Femur (tissue), 1 donor: Measurements from ENCODE around the gene CADM2.
"Not testable (repeated sequence)": the region's sequence is repeated elsewhere in the genome, so short reads cannot be mapped to it uniquely, and the experiment has no call there.

Experiments used
- DNase-seq: peaks from one replicate; pipeline ENCODE4 v3.0.0-alpha.2; 2017

CADM2 gene

DNA sequence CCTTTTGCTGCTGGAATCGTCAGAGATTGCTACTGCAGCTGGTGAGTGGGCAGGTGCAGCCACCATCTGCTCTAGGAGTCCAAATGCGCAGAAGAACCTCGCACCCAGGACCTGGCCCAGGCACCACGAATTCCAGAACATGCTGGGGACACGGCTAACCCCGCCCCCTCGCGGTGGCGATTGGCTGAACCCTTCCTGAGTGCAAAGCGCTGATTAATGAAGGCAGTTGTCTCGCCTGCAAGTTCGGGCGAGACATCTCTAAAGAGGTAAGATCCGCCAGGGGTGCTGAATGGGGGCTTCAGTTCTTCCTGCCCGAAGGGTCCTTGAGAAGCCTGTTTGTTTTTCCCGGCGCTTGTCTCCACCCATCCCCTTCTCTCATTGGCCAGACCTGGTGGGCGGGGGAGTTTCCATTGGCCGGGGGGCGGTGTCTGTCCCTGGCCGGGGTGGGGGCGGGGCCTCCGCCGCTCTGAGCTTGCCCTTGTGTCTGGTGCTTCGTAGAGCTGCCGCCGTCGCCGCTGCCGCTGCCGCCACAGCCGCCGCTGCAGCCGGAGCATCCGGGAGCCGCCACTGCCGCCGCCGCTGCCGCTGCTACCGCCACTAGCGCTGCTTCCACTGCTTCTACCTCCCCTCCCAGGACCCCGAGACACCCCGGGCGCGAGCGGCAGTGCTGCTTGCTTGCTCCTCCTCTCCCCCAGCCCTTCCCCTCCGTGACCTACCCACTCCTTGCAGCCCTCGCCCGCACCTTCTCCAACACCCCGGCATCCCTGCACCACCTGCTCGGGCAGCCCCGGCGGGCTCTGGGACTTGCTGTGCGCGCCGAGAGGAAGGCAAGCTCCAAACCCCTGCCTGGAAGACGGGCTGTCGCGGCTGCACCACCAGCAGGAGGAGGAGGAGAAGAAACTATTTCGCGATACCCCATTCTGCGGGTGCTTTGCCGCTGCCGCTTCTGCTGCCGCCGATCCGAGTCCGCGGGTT is at the start of gene CADM2:
TSS of gene CADM2 (plus strand) at position 495 of the 975 bp plus-strand sequence.
- peak; percentile 96 for DNase-seq

DNA sequence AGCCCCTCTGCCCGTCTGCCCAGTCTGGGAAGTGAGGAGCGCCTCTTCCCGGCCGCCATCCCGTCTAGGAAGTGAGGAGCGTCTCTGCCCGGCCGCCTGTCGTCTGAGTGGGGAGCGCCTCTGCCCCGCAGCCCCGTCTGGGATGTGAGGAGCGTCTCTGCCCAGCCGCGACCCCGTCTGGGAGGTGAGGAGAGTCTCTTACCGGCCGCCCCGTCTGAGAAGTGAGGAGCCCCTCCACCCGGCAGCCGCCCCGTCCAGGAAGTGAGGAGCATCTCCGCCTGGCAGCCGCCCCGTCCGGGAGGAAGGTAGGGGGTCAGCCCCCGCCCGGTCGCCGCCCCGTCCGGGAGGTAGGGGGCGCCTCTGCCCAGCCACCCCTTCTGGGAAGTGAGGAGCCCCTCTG is 40.2 kb upstream of the CADM2 start:
- not testable (repeated sequence) for DNase-seq

DNA sequence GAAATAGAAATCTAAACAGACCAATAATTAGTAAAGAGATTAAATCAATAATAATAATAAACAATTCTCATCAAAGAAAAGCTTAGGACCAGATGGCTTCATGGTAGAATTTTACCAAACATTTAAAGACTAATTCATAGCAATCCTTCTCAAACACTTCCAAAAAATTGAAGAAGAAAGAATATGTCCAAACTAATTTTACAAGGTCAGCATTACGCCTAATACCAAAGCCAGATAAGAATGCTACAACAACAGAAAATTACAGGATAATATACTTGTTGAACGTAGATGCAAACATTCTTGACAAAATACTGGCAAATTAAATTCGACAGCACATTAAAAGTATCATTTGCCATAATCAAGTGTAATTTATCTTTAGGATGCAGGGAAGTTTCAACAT is 36.1 kb upstream of the CADM2 start:
- DNase-seq = no peak

DNA sequence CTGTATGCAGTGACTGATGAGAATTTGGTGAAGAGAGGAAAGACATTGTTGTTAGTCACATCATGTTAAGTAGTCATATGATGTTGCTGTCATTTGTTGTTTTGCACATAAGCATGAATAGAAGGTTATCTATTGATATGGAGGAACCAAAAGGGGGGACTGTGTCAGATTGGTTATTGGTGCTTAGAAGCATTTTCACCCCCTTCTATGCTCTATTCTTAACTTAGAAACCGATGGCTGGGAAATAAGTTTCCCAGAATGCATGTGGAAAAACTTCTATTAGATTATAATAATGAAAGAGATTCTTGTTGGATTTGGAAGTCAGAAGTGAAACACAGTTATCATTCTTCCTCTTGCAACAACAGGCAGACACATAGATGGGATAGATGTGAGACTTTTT is 33.2 kb upstream of the CADM2 start:
- no peak for DNase-seq

DNA sequence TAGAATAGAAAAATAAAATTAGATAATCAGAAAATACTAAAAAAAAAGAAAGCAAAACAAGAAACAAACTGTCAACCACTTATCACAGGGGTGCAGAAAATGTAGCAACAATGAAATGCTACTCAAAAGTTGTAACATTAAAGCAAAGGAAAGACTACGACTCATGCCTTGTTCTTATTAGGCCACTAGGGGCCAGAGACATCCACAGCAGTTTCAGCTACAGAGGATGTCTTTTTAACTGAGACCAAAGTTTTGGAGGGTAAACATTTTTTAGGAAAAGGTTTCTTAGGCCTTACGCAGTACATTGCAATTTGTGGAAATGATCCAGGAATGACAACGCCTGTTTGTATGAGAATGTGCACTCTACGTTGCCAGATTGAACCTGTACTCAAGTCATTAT is 15.4 kb upstream of the CADM2 start:
- no peak for DNase-seq

DNA sequence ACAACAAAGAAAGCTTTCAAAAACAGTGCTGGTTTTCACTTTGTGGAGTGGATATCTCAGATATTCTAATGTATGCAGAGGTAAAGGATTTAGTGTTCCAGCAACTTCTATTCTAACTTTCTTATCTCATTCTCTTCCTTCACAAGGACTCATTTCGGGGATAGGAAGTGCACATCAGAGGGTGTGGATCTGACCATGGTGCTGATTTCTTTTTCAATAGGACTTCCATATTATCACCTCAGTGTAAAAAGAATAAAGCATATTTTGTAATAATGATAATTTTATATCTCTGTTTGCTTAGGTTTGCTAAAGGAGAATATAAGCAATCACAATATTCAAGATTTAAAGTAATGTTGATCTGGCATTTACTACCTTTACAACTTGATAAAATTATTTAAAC is 12.5 kb upstream of the CADM2 start:
- DNase-seq = no peak

DNA sequence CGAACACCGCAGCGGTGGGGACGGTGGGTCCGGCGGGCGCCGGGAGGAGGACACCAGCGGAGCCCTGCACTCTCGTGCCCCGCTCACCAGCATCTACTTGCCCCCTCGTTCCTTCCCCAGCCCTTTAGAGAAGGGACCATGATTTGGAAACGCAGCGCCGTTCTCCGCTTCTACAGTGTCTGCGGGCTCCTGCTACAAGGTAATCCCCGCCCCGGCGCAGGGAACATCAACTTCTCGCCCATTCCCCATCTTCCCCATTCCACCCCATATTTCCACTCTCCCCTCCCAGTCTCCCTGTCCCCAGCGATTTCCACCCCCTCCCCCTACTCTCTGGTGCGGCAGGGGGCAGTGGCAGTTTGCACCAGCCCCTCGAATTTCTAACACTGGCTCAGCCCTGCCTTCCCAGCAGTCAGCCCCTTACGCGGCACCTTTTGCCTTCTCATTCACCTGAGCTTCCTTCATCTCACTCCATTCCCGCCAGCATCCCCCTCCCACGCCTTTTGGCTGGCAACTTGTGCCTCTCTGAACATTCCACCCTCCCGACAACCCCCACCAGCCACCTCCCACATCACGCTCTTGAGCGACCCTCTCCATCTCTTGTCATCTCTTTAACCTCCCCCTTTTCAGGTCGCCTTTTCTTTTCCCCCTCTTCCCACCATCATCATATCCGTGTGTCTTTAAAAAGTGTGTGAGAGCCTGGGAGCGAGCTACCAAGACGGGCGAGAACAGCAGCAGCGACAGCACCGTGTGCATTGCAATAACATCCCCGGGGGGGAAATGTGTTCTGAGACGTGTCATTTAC is 882 bp downstream of the CADM2 start:
- no peak for DNase-seq

DNA sequence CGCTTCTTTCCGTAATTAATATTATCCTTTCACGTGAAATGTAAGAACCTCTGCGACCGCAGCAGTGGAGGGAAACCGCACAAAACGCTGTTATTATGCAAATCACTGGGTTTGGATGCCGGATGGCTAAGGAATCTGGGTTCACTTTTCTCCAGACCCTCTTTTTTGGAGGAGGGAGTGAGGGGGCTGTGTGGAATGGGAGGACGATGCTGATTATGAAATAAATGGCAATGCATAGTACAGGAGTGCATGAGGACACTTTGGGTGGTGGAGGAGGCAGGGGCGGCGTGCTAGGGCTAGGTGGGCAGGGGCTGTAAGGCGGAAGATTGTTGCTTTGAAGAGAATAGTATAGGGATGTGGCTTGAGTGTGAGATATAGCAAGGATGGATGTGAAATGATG is 1.8 kb downstream of the CADM2 start:
- DNase-seq = no peak

DNA sequence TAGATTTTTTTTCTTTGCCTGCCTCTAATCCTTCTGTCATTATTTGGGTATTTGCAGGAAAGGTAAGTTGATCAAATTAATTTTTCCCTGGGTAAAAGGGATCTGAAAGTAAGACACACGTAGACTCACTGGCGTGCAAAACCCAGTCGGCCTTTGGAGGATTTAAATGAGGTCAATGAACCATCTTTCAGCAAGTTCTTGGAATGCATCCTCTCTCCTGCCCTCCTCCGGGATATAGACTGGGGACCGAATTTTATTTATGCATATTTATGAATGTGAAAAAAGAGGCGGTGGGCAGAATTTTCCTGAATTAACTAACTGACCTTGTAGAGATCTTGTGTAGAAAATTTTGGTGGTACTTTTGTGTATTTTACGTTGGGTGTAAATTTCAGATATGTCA is 2.2 kb downstream of the CADM2 start:
- DNase-seq = no peak

DNA sequence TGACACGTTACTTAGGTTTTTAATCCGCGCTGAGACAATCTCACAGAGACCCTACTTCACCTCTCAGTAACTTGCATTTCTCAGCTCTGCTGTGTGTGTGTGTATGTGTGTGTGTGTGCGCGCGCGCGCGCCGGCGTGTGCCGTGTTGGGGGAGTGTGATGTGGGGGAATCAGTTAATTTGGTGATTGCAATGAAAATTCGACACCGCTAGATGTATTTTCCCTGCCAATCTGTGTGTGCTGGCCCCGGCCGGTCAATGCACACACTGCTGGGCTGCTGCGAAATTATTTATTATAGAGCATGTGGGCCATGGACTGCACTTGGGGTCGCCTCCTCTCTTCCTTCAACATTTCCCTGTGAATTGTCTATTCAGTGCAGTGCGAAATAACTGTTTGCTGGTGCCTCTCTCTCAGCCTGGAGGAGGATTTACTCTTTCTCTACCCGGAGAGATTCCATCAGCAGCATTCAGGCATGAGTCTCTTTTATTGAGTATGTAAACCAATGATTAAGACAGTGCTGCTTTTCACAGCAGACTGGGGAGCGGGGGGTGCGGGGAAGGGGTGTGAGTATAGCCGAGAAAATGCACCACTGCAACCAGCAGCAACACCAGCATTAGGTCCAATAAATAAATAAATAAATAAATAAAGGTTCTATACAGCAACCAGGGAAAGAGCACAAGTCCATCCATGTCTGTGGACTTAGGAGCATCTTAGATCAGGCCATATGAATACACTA is 2.9 kb downstream of the CADM2 start:
- no peak for DNase-seq

DNA sequence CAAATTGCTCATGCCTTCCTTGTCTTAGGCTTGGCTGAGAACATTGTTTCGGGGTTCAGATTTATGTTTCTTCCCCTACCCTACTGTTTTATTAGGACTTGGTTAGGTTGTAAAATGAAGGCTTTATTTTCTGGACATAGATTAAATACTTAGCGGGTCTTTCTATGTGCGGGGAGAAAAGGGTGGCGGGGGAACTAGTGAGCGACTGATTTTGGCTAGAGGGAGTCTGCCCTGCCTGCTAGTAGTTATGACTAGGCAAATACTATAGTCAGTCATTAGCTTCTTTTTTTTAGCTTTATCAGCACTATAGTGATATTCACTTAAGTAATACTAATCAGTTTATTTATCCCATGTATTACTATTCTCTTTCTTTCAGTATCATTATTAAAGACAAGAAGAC is 3.6 kb downstream of the CADM2 start:
- no peak for DNase-seq

DNA sequence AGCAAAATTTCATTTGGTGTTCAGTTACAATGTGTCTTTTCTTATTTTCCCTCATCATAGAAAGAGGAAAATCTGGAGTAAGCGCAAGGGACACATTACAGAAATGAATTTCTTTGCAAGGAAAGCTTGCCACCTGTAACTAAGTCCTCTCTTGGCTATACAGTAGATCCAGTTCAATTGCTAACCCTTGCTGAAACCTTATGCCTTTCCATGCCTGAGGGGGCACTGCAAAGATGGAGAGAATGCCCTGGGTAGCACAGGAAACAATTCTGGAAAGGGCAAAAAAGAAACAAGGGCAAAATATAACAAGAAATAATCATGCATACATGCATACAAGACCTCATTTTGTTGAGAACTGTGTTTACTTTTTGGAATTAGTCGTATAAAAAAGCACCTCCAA is 4.3 kb downstream of the CADM2 start:
- no peak for DNase-seq

DNA sequence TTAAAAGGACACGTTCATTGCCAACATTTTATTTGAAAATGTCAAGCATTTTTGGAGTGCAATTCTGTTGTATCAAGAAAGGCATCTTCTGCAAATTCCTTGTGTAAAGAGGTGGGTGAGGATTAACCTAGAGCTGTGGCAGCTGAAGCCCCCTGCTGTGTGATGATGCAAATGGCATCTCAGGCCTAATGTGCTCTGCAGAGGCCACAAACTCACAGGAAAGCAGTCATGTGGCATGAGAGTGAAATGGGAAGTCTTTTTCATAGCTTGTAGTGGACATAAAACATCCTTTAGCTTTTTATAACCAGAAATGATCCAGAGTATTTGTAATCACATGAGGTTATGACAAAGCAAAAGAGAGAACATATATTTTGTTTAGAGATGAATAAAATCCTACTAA is 6.4 kb downstream of the CADM2 start:
- DNase-seq = no peak

DNA sequence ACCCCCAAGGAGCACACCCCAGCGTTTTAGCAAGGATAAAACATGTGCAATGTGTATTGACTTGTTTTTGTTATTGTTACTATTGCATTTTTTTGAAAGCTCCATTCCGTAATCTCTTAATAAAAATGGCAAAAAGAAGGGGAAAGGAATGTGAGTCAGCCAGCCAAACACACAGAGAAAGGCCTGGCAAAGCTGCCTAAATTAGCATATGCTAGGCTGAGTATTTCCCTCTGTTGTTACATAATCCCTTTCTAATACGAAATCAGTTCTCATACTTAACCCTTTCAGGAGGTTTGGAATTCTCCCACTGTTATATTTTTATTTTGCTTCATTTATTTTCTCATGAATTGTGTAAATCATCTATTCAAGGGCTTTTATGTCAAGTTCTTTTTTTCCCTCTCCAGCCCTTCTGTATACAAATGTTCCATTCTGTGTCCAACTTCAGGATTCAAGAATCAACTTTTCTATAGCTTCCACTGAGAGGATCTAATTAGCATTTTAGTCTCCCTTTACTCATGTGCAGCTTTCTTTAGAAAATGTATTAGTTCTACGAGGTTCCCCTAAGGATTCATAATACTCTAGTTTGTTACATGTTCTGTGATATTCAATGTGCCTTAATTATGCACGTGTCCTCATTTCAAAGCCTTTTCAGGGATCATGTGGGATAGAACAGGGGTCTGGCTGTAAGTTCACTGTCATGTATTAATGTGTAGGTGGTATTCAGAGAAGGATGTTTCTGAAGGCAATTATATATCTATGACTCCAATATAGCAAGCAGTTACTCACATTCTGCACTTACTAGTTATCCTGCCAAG is 9.2 kb downstream of the CADM2 start:
- DNase-seq = no peak

DNA sequence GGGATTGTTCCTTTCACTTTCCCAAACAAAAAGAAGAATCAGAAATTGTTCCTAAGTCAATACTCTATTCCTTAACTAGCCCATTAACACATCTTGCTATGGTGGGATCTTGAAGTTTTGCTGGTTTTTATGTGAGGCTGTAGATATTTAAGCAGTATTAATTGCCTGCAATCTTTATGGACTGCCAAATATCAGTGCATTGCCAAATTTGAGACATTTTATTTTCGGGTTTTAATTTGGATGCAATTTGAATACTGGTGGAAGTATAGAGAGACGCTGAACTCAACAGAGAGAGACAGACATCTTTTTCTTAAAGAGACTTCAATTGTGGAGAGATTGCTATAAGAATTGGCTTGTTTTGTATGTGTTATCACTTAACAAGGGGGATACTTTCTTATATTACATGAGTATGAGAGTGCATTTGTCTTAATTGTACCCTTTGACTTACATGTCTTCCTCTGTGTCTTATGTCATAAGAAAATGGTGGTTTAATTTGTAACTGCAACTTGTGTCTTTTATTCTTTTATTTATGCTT is 10.0 kb downstream of the CADM2 start:
- DNase-seq = no peak

DNA sequence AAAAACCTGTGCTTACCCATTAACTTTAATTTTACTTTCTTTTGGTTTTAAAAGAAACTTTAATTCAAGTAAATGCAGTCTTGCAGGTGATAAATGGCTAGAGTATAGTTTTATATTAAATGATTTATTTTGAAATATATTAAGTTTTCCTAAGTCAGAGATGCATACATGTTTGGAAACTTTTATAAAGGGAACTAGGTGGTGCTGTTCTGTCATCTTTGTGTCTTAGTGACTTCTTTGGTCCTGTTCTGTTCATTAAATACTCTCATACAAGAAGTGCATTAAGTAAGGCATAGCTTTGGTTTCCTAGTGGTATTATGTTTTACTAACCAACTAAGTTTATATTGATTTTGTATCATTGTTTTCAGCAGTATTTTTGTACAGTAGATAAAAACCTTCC is 15.6 kb downstream of the CADM2 start:
- DNase-seq = no peak

DNA sequence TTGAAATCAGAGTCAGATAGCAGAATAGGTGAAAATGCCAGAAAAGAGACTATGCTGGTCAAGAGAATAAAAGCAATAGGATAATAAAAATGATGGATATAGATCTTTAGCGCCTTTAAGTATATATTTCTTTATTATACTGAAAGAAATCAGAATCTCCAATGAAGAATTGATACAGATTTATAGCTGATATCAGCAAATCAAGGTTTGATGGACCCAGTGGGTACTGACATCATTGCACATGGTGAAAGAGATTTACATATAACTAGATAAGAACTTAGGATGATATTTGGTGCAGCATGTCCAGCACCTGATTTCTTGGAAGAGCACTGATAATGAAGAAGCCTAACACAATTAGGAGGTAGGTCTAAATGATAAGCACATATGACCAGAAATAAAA is 18.2 kb downstream of the CADM2 start:
- no peak for DNase-seq

DNA sequence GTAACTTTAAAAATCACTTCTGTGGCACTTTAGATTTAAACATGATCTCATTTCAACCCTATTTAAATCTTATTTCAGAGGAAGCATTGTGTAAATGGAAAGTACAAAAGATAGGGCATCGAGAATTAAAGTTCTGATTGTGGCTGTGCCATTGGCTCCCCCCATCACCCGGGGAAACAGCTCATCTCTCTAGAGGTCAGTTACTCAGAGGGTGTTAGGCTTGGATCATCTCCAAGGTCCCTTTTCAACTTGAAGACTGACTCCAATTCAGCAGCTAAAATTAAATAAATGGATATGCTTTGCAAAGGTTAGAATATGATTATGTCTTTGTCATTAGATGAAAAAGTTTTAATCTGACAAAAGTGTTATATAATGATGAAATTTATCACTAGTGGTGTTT is 20.1 kb downstream of the CADM2 start:
- no peak for DNase-seq

DNA sequence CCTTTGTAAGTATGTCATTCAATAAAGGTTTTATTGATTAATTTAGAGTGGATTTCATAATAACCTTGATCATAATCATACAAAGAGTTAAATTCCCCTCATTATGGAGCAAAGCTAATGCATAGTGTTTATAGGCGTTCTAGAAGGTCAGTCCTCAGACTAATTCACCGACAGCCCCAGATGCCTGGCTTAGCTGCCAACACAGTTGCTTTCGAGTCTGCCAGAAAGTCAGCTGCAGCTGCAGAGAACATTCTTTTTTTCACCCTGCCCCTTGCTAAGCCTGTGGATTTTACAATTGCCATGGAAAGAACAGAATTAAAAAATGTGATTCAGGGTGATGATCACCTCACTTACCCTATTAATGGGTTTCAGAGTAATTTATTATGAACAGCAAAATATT is 21.2 kb downstream of the CADM2 start:
- peak; percentile 77 for DNase-seq

DNA sequence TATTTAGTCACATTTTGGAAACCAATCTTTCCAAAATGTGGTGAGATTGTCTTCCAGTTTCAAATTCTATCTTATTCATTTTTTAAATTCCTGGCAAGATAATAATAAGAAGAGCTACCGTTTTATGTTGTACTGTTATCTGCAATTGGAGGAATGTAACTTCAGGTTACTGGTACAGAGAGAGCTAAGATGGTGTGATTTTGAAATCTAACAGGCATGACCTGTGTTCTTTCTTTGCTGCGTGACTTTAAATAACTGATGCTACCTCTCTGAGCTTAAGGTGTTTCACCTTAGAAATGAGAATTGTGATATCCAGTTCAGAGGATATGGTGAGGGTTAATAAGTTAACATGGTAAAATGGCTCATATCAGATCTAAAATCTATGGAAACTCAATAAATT is 21.7 kb downstream of the CADM2 start:
- no peak for DNase-seq

DNA sequence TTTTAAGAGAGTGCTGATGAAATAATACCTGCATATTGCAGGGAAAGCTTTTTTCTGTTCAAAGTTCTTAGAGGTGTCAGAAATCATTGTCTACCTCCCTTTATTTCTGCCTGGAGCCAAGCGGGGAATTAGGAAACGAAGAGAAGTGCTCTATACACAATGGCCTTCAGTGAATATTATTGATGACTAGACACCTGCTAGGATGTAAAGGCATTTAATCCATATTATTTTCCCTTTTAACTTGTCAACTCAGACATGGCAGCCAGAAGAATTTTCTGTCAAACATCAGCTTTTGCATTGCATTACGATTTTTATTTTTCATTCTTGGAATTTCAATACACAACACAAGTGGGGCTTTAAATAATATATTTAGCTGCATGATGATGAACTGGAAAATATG is 24.7 kb downstream of the CADM2 start:
- no peak for DNase-seq

DNA sequence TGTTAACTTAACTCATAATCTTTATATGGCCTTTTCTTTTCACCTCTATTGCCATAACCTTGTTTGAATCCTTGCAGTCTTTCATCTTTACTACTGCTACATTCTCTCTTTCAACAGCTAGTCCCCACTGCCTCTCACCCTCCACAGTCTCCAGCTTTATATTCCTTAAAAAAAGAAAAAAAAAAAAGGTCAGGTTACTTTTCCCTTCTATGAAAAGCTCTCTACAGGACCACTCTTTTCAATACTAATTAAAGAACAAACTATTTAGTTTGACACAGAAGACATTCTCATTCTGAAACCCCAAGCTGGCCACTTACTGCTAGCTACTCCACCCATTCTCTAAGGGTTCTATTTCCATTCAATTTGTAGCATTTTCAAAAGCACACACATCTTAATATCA is 25.6 kb downstream of the CADM2 start:
- no peak for DNase-seq
